Neuronal stem cell (in vitro differentiated cells): ENCODE measurements around the gene MCTP1.

ENCODE experiments used
- DNase-seq: peaks from one replicate; pipeline ENCODE4 v3.0.0-alpha.2; 2013; ENCODE audit warnings: low spot score
- H2AFZ ChIP-seq: one replicate; pipeline ENCODE4 v1.6.1; 2013; ENCODE audit warnings: mild to moderate bottlenecking, low read length, inconsistent platforms
- H2AK5ac ChIP-seq: 2 replicates; pipeline ENCODE4 v1.6.1; 2013; ENCODE audit warnings: low read depth, mild to moderate bottlenecking, inconsistent platforms, low read length, moderate library complexity, mixed read lengths
- H2BK120ac ChIP-seq: 2 replicates; pipeline ENCODE4 v1.6.1; 2013; ENCODE audit warnings: low read depth, mild to moderate bottlenecking, inconsistent platforms, low read length, moderate library complexity, mixed read lengths
- H2BK12ac ChIP-seq: one replicate; pipeline ENCODE4 v1.6.1; 2013; ENCODE audit warnings: low read length, inconsistent platforms
- H2BK15ac ChIP-seq: 2 replicates; pipeline ENCODE4 v1.6.1; 2013; ENCODE audit warnings: mild to moderate bottlenecking, low read length, inconsistent platforms, mixed read lengths
- H2BK5ac ChIP-seq: one replicate; pipeline ENCODE4 v1.6.1; 2013; ENCODE audit warnings: inconsistent platforms, mild to moderate bottlenecking, low read length, moderate library complexity
- H3K14ac ChIP-seq: one replicate; pipeline ENCODE4 v1.6.1; 2013; ENCODE audit warnings: low read length, inconsistent platforms
- H3K18ac ChIP-seq: 2 replicates; pipeline ENCODE4 v1.6.1; 2013; ENCODE audit warnings: low read length, inconsistent platforms
- H3K23ac ChIP-seq: 2 replicates; pipeline ENCODE4 v1.6.1; 2013; ENCODE audit warnings: low read depth, mild to moderate bottlenecking, mixed read lengths, low read length, inconsistent platforms; ENCODE audit not compliant: poor library complexity
- H3K27ac ChIP-seq: replicated peaks from 3 replicates; pipeline ENCODE4 v1.5.1; 2013; ENCODE audit warnings: low read length, inconsistent platforms
- H3K27me3 ChIP-seq, 3 experiments: 2 replicates each; pipeline ENCODE4 v1.6.1; 2013; ENCODE audit warnings: low read length in 3 of 3, mild to moderate bottlenecking in 2 of 3, inconsistent platforms in 1 of 3, low read depth in 1 of 3, mixed read lengths in 1 of 3, moderate library complexity in 1 of 3; ENCODE audit not compliant: control insufficient read depth in 3 of 3, insufficient read depth in 3 of 3
- H3K36me3 ChIP-seq, 2 donors: replicated peaks in 1 of 2; 2 replicates each; pipeline ENCODE4 v1.6.1; 2013; ENCODE audit warnings: low read length in 2 of 2; ENCODE audit not compliant: control insufficient read depth in 2 of 2, insufficient read depth in 2 of 2
- H3K4ac ChIP-seq: 2 replicates; pipeline ENCODE4 v1.6.1; 2013; ENCODE audit warnings: inconsistent platforms, mild to moderate bottlenecking, low read length, moderate library complexity
- H3K4me1 ChIP-seq, 2 donors: 1 replicate in 1 of 2; 2 replicates in 1 of 2; pipeline ENCODE4 v1.6.1; 2013; ENCODE audit warnings: low read length in 2 of 2, low read depth in 1 of 2; ENCODE audit not compliant: control insufficient read depth in 2 of 2, insufficient read depth in 1 of 2
- H3K4me2 ChIP-seq: one replicate; pipeline ENCODE4 v1.6.1; 2013; ENCODE audit warnings: mild to moderate bottlenecking, low read length, inconsistent platforms; ENCODE audit not compliant: insufficient read depth, poor library complexity, severe bottlenecking
- H3K4me3 ChIP-seq, 2 donors: 2 replicates each; pipeline ENCODE4 v1.5.1; 2013; ENCODE audit warnings: low read length in 2 of 2, mild to moderate bottlenecking in 2 of 2, inconsistent platforms in 1 of 2, moderate library complexity in 1 of 2
- H3K79me1 ChIP-seq: one replicate; pipeline ENCODE4 v1.6.1; 2013; ENCODE audit warnings: low read depth, mild to moderate bottlenecking, inconsistent platforms, low read length, moderate library complexity
- H3K9ac ChIP-seq: one replicate; pipeline ENCODE4 v1.6.1; 2013; ENCODE audit warnings: mild to moderate bottlenecking, low read depth, low read length, inconsistent platforms; ENCODE audit not compliant: poor library complexity
- H3K9me3 ChIP-seq, 2 donors: replicated peaks in 1 of 2; 2 replicates each; pipeline versions ENCODE3 to v1.6.1; 2013; ENCODE audit warnings: low read length in 2 of 2, mild to moderate bottlenecking in 2 of 2, inconsistent platforms in 1 of 2, low read depth in 1 of 2, mixed read lengths in 1 of 2, moderate library complexity in 1 of 2; ENCODE audit not compliant: control insufficient read depth in 2 of 2, insufficient read depth in 1 of 2
- H4K8ac ChIP-seq: one replicate; pipeline ENCODE4 v1.6.1; 2013; ENCODE audit warnings: low read depth, mild to moderate bottlenecking, inconsistent platforms, low read length, moderate library complexity
- H4K91ac ChIP-seq: one replicate; pipeline ENCODE4 v1.6.1; 2013; ENCODE audit warnings: low read length, low read depth, mild to moderate bottlenecking, inconsistent platforms; ENCODE audit not compliant: poor library complexity
- WGBS, 2 donors: extraction: QIAGEN DNeasy Blood & Tissue Kit; methylation state at CpG; one replicate each; pipeline ENCODE4 v1.1.7; 2013; ENCODE audit warnings: missing lambda C conversion rate in 2 of 2, mixed read lengths in 1 of 2; ENCODE audit not compliant: insufficient read length in 2 of 2, insufficient replicate concordance in 1 of 2; ENCODE audit errors: extremely low coverage in 2 of 2; 5-methylcytosine and 5-hydroxymethylcytosine counted together

The MCTP1 gene

GRCh38 chr5:94693043-94693822, 591.7 kb downstream of the MCTP1 start:
- Histone ChIP-seq H3K9ac (no peak overlapping the region), H2AFZ (no peak overlapping the region), H4K8ac (no peak overlapping the region), H3K4ac (no peak overlapping the region), H4K91ac (no peak overlapping the region), H3K27ac (no peak overlapping the region), H2BK120ac (no peak overlapping the region), H2BK15ac (no peak overlapping the region), H3K79me1 (no peaks in the 10 kb centered on the region), H3K14ac (no peak overlapping the region), H3K4me1 (peaks cover 2 to 39% of the 10 kb centered on the region in 2 donors), H3K23ac (no peak overlapping the region), H3K18ac (no peak overlapping the region), H2BK12ac (no peak overlapping the region), H3K9me3 (peaks cover 0 to 5% of the 10 kb centered on the region in 2 donors), H3K4me3 (no peak overlapping the region), H3K36me3 (peaks cover 0 to 58% of the 10 kb centered on the region in 2 donors), H2AK5ac (no peak overlapping the region), H3K4me2 (no peak overlapping the region), H2BK5ac (no peak overlapping the region), H3K27me3 (no peaks in the 10 kb centered on the region)
- no CpG with 5 or more reads among the region's 5 CpGs for WGBS, 2 donors
- DNase-seq = no peak

DNA sequence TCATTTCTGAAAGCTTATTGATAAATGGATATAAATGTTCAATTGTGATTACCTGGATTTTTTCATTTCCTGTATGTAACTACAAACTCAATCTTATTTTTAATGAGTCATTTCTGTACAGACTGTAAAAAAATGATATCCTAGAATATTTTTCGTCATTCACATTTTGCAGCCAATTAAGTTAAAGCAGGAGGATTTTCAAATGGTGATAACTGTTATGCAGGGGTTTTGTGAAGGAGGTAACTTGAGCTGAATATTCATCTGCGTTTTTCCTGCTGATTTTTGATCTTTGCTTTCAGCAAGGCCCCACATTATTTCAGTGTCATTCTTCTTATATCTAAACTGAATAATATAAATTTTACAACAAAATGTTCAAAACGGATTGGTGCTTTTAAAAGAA, 592.3 kb downstream of the MCTP1 start:
- Histone ChIP-seq H3K18ac (no peak overlapping the region), H3K23ac (no peak overlapping the region), H2BK120ac (no peak overlapping the region), H3K14ac (no peak overlapping the region), H3K27me3 (no peaks in the 10 kb centered on the region), H2BK5ac (no peak overlapping the region), H2AK5ac (no peak overlapping the region), H2BK12ac (no peak overlapping the region), H4K91ac (no peak overlapping the region), H3K79me1 (no peaks in the 10 kb centered on the region), H3K4me2 (no peak overlapping the region), H2BK15ac (no peak overlapping the region), H3K9ac (no peak overlapping the region), H2AFZ (no peak overlapping the region), H3K27ac (no peak overlapping the region), H3K9me3 (peaks cover 0 to 5% of the 10 kb centered on the region in 2 donors), H3K4ac (no peak overlapping the region), H3K36me3 (peaks cover 0 to 62% of the 10 kb centered on the region in 2 donors), H4K8ac (no peak overlapping the region), H3K4me3 (no peak overlapping the region), H3K4me1 (peaks cover 2 to 38% of the 10 kb centered on the region in 2 donors)
- no CpG with 5 or more reads among the region's 3 CpGs for WGBS, 2 donors
- DNase-seq = no peak

- Histone ChIP-seq H3K23ac (no peak overlapping the region), H3K4ac (no peak overlapping the region), H2BK12ac (no peak overlapping the region), H3K27me3 (no peaks in the 10 kb centered on the region), H3K9ac (no peak overlapping the region), H3K9me3 (peaks cover 0 to 7% of the 10 kb centered on the region in 2 donors), H2AFZ (no peak overlapping the region), H3K79me1 (no peaks in the 10 kb centered on the region), H2BK120ac (no peak overlapping the region), H3K14ac (no peak overlapping the region), H4K91ac (no peak overlapping the region), H3K4me2 (no peak overlapping the region), H3K18ac (no peak overlapping the region), H2AK5ac (no peak overlapping the region), H2BK5ac (no peak overlapping the region), H3K4me3 (no peak overlapping the region), H2BK15ac (no peak overlapping the region), H3K27ac (no peak overlapping the region), H4K8ac (no peak overlapping the region), H3K36me3 (peaks cover 4 to 63% of the 10 kb centered on the region in 2 donors), H3K4me1 (peaks cover 2 to 38% of the 10 kb centered on the region in 2 donors)
- no peak for DNase-seq
- WGBS, 2 donors = no CpG with 5 or more reads among the region's 4 CpGs
These were observed 592.9 kb downstream of the MCTP1 start for GRCh38 chr5:94691949-94692348.

- H3K27ac ChIP-seq = no peak overlapping the region
- no peak overlapping the region for H2BK15ac ChIP-seq
- DNase-seq = no peak
- H3K4me2 ChIP-seq = no peak overlapping the region
- no peak overlapping the region for H3K4ac ChIP-seq
- H3K23ac ChIP-seq = no peak overlapping the region
- H3K4me1 ChIP-seq = peaks cover 2 to 38% of the 10 kb centered on the region in 2 donors
- H2BK12ac ChIP-seq = no peak overlapping the region
- H3K79me1 ChIP-seq = no peaks in the 10 kb centered on the region
- peaks cover 0 to 7% of the 10 kb centered on the region in 2 donors for H3K9me3 ChIP-seq
- H3K4me3 ChIP-seq = no peak overlapping the region
- H3K36me3 ChIP-seq = peaks cover 4 to 63% of the 10 kb centered on the region in 2 donors
- no peak overlapping the region for H3K14ac ChIP-seq
- WGBS, 2 donors = no CpG with 5 or more reads among the region's 1 CpG
- no peak overlapping the region for H2AK5ac ChIP-seq
- peak overlapping the region; percentile 1 for H2AFZ ChIP-seq
- H2BK5ac ChIP-seq = no peak overlapping the region
- no peak overlapping the region for H2BK120ac ChIP-seq
- no peak overlapping the region for H4K8ac ChIP-seq
- no peak overlapping the region for H3K9ac ChIP-seq
- H3K27me3 ChIP-seq = no peaks in the 10 kb centered on the region
- H4K91ac ChIP-seq = no peak overlapping the region
- H3K18ac ChIP-seq = no peak overlapping the region
These were observed 593.6 kb downstream of the MCTP1 start for GRCh38 chr5:94691291-94691690.
